Colonic mucosa (tissue), 4 donors: ENCODE measurements around the gene MYH7. TPM values are rescaled to one million over a fixed set of nuclear protein-coding genes. Genes with fewer than 3 reads are reported as not detected.
A peak's percentile ranks its signal among the peaks of the same experiment; 100 is the strongest.

ENCODE experiments used
- DNase-seq: peaks from one replicate; pipeline ENCODE4 v3.0.0-alpha.2; 2020
- H3K27ac ChIP-seq: fragments of 200-600 bp; one replicate; pipeline ENCODE4 v1.8.0; 2021
- H3K27me3 ChIP-seq: fragments of 200-600 bp; one replicate; pipeline ENCODE4 v1.8.0; 2021
- H3K36me3 ChIP-seq: fragments of 200-600 bp; one replicate; pipeline ENCODE4 v1.8.0; 2021
- H3K4me1 ChIP-seq: fragments of 200-600 bp; one replicate; pipeline ENCODE4 v1.8.0; 2021; ENCODE audit warnings: mild to moderate bottlenecking
- H3K4me3 ChIP-seq: fragments of 200-600 bp; one replicate; pipeline ENCODE4 v1.8.0; 2021
- H3K9ac ChIP-seq, 2 donors: one replicate each; pipeline ENCODE4 v1.7.0; 2013; ENCODE audit warnings: control low read depth in 2 of 2, low read depth in 2 of 2, low read length in 2 of 2
- H3K9me3 ChIP-seq: fragments of 200-600 bp; one replicate; pipeline ENCODE4 v1.8.0; 2021
- intact Hi-C: fragments of 100-400 bp; cut with DNase I; formaldehyde crosslinking; loops from one replicate; pipeline ENCODE4 v1.14.1; 2022
- total RNA-seq, 2 donors: library from RNA; stranded (reverse); fragmentation: NEBNext Ultra II Directional in 1 of 2; extraction: Animal tissue kit (Norgen Biotek cat#: 25700) in 1 of 2; gene quantifications; one replicate each; pipeline ENCODE4 v1.2.1, GENCODE V29; 2021
- TF ChIP-seq, protein P1 (sequence below): fragments of 200-600 bp; IDR thresholded peaks from one replicate; pipeline ENCODE4 v1.8.0; 2022; ENCODE audit warnings: antibody characterized with exemption, mild to moderate bottlenecking
- donor health status: healthy.
- donor health status: DM: no; HTN: no; CAD: no.
- donor health status: DM: no; HTN: no; CAD: no.

Gene MYH7
- total RNA-seq, 2 donors from 2014 or later: 1.2 TPM; not detected in 1

DNA sequence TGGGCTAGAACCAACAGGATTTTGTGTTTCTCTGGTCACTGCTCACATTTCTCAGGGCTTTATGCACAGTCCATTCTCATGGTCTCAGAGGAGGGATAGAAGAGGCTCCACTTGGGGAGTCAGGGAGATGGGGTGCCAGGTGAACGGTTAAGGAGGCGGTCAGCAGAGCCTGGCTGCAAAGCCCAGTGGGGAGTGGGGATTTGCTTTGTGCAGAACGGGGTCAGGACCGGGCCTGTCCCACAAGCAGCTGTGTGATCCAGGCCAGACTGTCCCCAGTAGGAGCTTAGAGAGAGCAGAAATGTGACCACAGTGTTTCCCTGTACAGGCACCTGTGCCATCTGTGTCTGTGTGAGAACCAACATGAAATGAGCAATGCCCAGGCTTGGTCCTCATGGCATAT is 54.5 kb downstream of the MYH7 start:
- no peak for DNase-seq
- no peaks in the 10 kb centered on the region for H3K27me3 ChIP-seq
- intact Hi-C loops: loop anchor here (5.0 kb wide), 2 partner anchors 54 to 114 kb away; no protein-coding TSS in a partner anchor
- no peaks in the 10 kb centered on the region for H3K4me1 ChIP-seq
- H3K36me3 ChIP-seq: no peaks in the 10 kb centered on the region
- H3K9me3 ChIP-seq: no peaks in the 10 kb centered on the region
- H3K27ac ChIP-seq: no peak overlapping the region
- no peak overlapping the region for H3K9ac ChIP-seq
- TF ChIP-seq, protein P1, sequence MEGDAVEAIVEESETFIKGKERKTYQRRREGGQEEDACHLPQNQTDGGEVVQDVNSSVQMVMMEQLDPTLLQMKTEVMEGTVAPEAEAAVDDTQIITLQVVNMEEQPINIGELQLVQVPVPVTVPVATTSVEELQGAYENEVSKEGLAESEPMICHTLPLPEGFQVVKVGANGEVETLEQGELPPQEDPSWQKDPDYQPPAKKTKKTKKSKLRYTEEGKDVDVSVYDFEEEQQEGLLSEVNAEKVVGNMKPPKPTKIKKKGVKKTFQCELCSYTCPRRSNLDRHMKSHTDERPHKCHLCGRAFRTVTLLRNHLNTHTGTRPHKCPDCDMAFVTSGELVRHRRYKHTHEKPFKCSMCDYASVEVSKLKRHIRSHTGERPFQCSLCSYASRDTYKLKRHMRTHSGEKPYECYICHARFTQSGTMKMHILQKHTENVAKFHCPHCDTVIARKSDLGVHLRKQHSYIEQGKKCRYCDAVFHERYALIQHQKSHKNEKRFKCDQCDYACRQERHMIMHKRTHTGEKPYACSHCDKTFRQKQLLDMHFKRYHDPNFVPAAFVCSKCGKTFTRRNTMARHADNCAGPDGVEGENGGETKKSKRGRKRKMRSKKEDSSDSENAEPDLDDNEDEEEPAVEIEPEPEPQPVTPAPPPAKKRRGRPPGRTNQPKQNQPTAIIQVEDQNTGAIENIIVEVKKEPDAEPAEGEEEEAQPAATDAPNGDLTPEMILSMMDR: no peak
- H3K4me3 ChIP-seq: no peak overlapping the region

GRCh38 chr14:23380197-23380914 is 55.1 kb downstream of the MYH7 start:
- Histone ChIP-seq H3K36me3 (no peaks in the 10 kb centered on the region), H3K4me1 (no peaks in the 10 kb centered on the region), H3K4me3 (no peak overlapping the region), H3K27ac (no peak overlapping the region), H3K27me3 (no peaks in the 10 kb centered on the region), H3K9me3 (no peaks in the 10 kb centered on the region), H3K9ac (no peak overlapping the region)
- TF ChIP-seq, protein P1: no peak
- no peak for DNase-seq
- intact Hi-C loops: loop anchor here (5.0 kb wide), 2 partner anchors 53 to 113 kb away; no protein-coding TSS in a partner anchor

DNA sequence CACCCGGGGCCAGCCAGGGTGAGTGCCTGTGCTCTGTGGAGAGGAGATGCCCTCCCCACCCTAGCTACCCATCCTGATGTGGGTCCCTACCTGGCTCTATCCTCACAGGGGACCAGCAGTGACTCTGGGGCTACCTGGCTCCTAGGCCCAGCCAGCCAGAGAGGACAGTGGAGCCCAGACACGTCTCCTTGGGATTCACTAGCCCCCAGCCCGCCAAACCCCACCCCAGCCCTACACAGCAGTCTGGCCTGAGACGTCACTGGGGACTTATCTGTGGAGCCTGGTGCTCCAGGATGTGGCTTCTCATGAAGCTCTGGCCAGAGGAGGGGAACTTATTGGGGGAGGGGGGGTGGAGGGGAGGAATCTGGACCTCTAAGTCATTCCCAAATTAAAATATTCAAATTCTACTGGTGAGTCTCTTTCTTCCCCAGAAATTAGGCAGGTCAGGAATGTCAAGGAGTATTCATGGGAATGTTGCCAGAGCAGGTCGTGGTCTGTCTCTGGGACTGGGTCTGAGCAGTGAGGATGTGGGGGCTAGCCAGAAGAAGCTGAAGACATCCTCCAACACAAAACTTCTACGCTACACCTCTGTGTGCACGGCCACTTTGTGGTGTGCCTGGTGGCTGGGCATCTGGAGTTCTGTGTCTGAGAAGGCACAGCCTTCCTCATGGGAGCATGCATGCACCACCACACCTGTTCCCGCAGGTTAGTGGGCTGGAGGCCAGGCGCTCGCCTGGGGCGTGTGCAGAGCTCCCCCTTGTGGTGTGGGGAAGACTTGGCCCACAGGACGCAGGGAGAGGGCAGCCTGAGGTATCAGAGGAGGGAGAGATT is 55.9 kb downstream of the MYH7 start:
- H3K27me3 ChIP-seq: no peaks in the 10 kb centered on the region
- intact Hi-C loops: loop anchor here (5.0 kb wide), 2 partner anchors 52 to 112 kb away; no protein-coding TSS in a partner anchor
- no peaks in the 10 kb centered on the region for H3K4me1 ChIP-seq
- TF ChIP-seq, protein P1: peak; percentile 95
- H3K27ac ChIP-seq: no peak overlapping the region
- H3K9me3 ChIP-seq: no peaks in the 10 kb centered on the region
- H3K9ac ChIP-seq: no peak overlapping the region
- no peak overlapping the region for H3K4me3 ChIP-seq
- peak; percentile 71 for DNase-seq
- H3K36me3 ChIP-seq: no peaks in the 10 kb centered on the region

DNA sequence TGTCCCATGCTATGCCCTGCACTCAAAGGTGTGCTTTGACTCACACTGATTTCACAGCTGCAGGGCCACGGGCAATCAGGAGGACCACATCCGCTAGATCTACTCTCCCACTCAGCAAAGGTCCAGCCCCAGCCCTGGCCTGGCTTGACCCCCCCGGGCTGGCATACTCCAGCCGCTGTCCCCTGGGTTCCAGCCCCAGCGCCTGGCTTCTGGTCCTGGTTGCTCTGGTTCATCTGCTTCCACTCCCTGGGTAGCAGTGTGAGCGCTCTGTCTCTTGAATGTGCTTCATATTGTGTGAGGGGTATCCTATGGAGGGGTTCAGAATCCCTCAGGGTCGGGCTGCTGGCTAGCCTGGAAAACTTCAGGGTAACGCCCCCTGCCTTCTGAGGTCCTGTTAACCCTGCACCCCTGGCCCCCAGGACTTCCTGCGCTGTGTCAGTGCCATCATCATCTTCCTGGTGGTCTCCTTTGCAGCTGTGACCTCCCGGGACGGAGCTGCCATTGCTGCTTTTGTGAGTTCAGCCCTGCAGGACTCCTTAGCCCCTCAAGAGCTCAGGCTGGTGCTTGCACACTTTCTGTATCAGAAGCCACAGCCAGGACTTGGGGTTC is 56.7 kb downstream of the MYH7 start:
- H3K36me3 ChIP-seq: no peaks in the 10 kb centered on the region
- no peak overlapping the region for H3K27ac ChIP-seq
- no peaks in the 10 kb centered on the region for H3K9me3 ChIP-seq
- H3K4me1 ChIP-seq: no peaks in the 10 kb centered on the region
- DNase-seq: no peak
- intact Hi-C loops: no loop called here
- H3K4me3 ChIP-seq: no peak overlapping the region
- no peaks in the 10 kb centered on the region for H3K27me3 ChIP-seq
- TF ChIP-seq, protein P1: no peak
- no peak overlapping the region for H3K9ac ChIP-seq
